Upper lobe of right lung (tissue), 1 donor: ENCODE data around the gene C16orf96. TPM values are rescaled to one million over a fixed set of nuclear protein-coding genes. Genes with fewer than 3 reads are reported as not detected.

Source experiments
- ATAC-seq: fragments of 200-7000 bp; cut with Tn5 transposase; one replicate; pipeline ENCODE4 v1.9.1; 2020; ENCODE audit warnings: mild to moderate bottlenecking, moderate library complexity
- DNase-seq: peaks from one replicate; pipeline ENCODE4 v3.0.0-alpha.2; 2020
- H3K27ac ChIP-seq: fragments of 200-600 bp; one replicate; pipeline ENCODE4 v1.8.0; 2022
- H3K27me3 ChIP-seq: fragments of 200-600 bp; one replicate; pipeline ENCODE4 v1.8.0; 2022; ENCODE audit warnings: mild to moderate bottlenecking
- H3K36me3 ChIP-seq: fragments of 200-600 bp; one replicate; pipeline ENCODE4 v1.8.0; 2022
- H3K4me1 ChIP-seq: fragments of 200-600 bp; one replicate; pipeline ENCODE4 v1.8.0; 2022
- H3K4me3 ChIP-seq: fragments of 200-600 bp; one replicate; pipeline ENCODE4 v1.8.0; 2022; ENCODE audit warnings: mild to moderate bottlenecking
- H3K9me3 ChIP-seq: fragments of 200-600 bp; one replicate; pipeline ENCODE4 v1.8.0; 2022
- CTCF ChIP-seq: fragments of 200-600 bp; IDR thresholded peaks from one replicate; pipeline ENCODE4 v1.8.0; 2022; ENCODE audit warnings: antibody characterized with exemption
- intact Hi-C: fragments of 100-400 bp; cut with DNase I; formaldehyde crosslinking; loops from one replicate; pipeline ENCODE4 v1.11.0; 2022
- total RNA-seq: library from RNA; stranded (reverse); fragmentation: NEBNext Ultra II Directional; extraction: Animal tissue kit (Norgen Biotek cat#: 25700); gene quantifications from one replicate; pipeline ENCODE4 v1.2.1, GENCODE V29; 2021
- donor health status: DM: no; HTN: yes; CAD: no; lungs with severe emphysema.

The C16orf96 gene
- total RNA-seq, 1 donor from 2014 or later = 0.32 TPM

GRCh38 chr16:4525634-4526277 is 30.4 kb upstream of the C16orf96 start:
- Histone ChIP-seq H3K27ac (no peak overlapping the region), H3K27me3 (no peaks in the 10 kb centered on the region), H3K4me3 (no peak overlapping the region), H3K36me3 (no peaks in the 10 kb centered on the region), H3K9me3 (no peaks in the 10 kb centered on the region), H3K4me1 (no peaks in the 10 kb centered on the region)
- intact Hi-C loops = loop anchor here (10.0 kb wide), 1 partner anchor 49 kb away; no protein-coding TSS in a partner anchor
- DNase-seq (no peak), ATAC-seq (no peak)
- TF ChIP-seq CTCF = no peak

- no peak for TF ChIP-seq CTCF
- intact Hi-C loops = loop anchor here (10.0 kb wide), 1 partner anchor 45 kb away; no protein-coding TSS in a partner anchor
- Histone ChIP-seq H3K4me1 (no peaks in the 10 kb centered on the region), H3K27ac (no peak overlapping the region), H3K9me3 (no peaks in the 10 kb centered on the region), H3K4me3 (no peak overlapping the region), H3K36me3 (no peaks in the 10 kb centered on the region), H3K27me3 (no peaks in the 10 kb centered on the region)
- ATAC-seq (no peak), DNase-seq (no peak)
These were observed 26.8 kb upstream of the C16orf96 start for GRCh38 chr16:4529085-4530060.

GRCh38 chr16:4531811-4532210 is 24.3 kb upstream of the C16orf96 start:
- H3K27ac ChIP-seq = no peak overlapping the region
- intact Hi-C loops = no loop called here
- H3K36me3 ChIP-seq = no peaks in the 10 kb centered on the region
- no peaks in the 10 kb centered on the region for H3K27me3 ChIP-seq
- no peak overlapping the region for H3K4me3 ChIP-seq
- DNase-seq = no peak
- no peak for TF ChIP-seq CTCF
- H3K4me1 ChIP-seq = no peaks in the 10 kb centered on the region
- no peaks in the 10 kb centered on the region for H3K9me3 ChIP-seq
- no peak for ATAC-seq

- Histone ChIP-seq H3K27ac (no peak overlapping the region), H3K4me1 (peaks cover under 1% of the 10 kb centered on the region), H3K27me3 (no peaks in the 10 kb centered on the region), H3K36me3 (no peaks in the 10 kb centered on the region), H3K4me3 (no peak overlapping the region), H3K9me3 (no peaks in the 10 kb centered on the region)
- ATAC-seq (no peak), DNase-seq (no peak)
- TF ChIP-seq CTCF = no peak
- intact Hi-C loops = no loop called here
These were observed 23.9 kb upstream of the C16orf96 start for GRCh38 chr16:4532238-4532637.

- no peaks in the 10 kb centered on the region for H3K27me3 ChIP-seq
- H3K4me1 ChIP-seq = peaks cover 4% of the 10 kb centered on the region
- intact Hi-C loops = no loop called here
- no peak overlapping the region for H3K4me3 ChIP-seq
- H3K36me3 ChIP-seq = no peaks in the 10 kb centered on the region
- H3K9me3 ChIP-seq = no peaks in the 10 kb centered on the region
- no peak overlapping the region for H3K27ac ChIP-seq
- DNase-seq (no peak), ATAC-seq (no peak)
- no peak for TF ChIP-seq CTCF
These were observed 22.6 kb upstream of the C16orf96 start for GRCh38 chr16:4533490-4533889.
